DMS79 treated with DMSO at 0.1 percent for 48 hours (cell line): ENCODE measurements around the gene ADRM1.

ENCODE experiments used
- DNase-seq: peaks from one replicate; lab custom pipeline; 2025; lab: John Stamatoyannopoulos, UW

The ADRM1 gene

DNA sequence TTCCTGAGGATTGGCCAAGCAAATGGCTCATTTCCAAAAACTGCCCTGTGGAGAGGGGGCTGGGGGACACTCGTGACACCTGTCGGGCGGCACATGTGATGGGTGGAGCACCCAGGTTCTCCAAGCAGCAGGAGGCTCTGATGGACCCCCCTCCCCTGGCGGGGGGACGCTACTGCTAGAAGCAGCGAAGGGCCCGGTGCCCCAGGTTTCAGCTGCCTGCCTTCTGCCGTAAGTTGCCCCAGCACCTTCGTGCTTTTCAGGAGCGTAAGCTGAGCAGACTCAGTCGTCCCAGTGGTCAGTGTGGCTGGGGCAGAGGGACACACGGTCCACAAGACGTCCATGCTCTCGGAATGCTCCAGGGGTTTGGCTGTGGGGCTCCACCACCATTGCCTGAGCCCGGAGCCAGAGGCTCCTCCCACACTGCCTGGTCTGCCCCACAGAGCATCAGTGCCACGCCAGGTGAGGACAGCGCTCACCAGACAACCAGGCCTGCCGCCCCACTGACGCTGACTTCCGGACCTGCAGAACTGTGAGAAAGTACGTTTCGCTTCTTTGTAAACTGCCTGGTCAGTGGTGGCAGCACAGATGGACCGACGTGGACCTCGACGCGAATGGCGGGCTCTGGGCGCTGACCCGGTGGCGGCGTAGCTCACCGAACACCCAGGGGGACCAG, 4.1 kb upstream of the ADRM1 start:
- no peak for DNase-seq

DNA sequence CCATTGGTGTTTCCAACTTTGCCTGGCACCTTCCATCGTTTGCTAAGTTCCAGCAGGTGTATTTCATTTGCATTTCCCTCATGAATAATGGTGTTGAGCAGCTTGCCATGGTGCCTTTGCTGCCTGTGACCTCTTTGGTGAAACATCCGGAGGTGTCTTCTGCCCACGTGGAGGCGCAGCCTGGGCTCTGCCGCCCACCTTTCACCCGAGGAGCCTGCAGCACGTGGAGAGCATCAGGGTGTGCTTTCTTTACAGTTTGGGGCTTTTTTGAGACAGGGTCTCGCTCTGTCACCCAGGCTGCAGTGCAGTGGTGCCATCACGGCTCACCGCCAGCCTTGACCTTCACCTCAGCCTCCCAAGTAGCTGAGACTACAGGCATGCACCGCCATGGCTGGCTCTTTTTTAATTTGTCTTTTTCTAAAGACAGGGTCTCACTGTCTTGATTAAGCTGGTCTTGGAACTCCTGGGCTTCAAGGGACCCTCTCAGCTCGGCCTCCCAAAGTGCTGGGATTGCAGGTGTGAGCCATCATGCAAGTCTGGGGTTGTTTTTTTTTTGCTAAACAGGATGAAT, 3.0 kb upstream of the ADRM1 start:
- DNase-seq: no peak

DNA sequence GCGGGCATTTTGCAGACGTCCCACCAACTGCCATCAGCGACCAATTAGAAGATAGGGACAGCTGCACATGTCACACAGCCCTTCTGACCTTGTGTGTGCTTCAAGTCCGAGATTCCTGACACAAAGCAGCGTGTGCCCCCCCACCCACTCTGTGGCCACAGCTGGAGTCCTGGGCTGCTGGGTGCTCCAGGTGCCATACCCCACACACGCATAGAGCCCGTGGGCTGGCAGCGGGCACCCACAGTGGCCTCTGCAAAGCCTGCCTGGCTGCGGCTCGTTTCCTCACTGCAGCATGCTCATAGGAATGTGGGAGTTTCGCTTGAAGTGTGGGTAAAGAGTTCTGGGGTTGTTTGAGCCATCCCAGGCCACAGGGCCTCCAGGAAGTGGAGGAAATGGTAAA, 2.5 kb upstream of the ADRM1 start:
- no peak for DNase-seq

DNA sequence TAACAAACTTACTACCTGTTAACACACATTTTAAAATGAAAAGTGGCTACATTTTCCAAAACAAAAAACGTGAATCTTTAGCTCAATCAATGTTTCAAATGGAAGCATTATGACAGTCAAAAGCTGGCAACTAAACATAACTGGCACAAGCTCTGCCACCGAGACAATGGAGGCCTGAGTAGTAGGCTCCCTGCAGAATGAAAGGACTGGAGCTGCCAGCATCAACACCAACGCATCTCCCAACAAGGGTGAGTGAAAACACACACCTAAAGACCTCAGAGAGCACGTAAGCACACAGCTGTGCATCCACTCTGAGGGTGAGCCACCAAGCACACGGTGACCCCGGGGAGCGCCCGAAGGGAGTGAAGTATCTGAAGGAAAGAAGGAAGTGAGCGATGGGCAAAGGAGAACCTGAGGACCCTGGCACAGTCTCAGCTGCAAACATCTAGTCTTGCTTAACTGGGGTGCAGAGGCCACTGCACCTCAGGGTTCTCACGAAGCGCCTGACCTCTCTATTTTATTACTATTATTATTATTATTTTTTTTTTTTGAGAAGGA, 1.6 kb upstream of the ADRM1 start:
- no peak for DNase-seq

DNA sequence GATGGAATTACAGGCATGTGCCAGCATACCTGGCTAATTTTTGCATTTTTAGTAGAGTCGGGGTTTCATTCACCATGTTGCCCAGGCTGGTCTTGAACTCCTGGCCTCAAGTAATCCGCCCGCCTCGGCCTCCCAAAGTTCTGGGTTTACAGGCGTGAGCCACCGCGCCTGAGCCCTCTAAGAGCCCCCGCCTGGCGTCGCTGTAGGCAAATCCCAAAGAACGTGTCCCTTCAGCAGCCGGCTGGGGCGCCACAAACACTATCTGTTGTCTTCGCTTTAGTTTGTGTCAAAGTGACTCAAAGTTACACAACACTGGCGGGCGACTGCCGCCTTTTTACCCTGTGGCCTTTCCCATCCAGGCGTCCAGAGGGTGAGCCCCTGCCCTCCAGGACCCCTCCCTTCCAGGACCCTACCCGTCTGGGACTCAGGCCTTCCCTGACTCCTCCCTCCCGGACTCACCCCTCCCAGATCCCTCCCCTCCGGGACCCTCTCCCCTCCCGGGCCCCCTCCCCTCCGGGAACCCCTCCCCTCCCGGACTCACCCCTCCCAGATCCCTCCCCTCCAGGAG, 940 bp upstream of the ADRM1 start:
- no peak for DNase-seq

DNA sequence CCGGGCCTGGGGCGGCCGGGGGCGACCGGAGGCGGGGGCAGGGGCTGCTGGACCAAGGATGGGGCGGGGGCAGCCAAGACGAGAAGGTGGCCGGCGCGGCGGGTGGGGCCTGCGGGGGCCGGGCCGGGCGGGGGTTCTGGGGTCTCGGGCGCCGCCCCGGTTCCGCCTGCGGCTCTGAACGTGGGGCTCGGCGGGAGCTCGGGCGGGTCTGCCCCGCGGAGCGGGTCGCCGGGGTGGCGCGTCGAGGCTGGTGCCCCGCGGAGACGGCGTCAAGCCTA, 204 bp downstream of the ADRM1 start:
- DNase-seq: no peak

DNA sequence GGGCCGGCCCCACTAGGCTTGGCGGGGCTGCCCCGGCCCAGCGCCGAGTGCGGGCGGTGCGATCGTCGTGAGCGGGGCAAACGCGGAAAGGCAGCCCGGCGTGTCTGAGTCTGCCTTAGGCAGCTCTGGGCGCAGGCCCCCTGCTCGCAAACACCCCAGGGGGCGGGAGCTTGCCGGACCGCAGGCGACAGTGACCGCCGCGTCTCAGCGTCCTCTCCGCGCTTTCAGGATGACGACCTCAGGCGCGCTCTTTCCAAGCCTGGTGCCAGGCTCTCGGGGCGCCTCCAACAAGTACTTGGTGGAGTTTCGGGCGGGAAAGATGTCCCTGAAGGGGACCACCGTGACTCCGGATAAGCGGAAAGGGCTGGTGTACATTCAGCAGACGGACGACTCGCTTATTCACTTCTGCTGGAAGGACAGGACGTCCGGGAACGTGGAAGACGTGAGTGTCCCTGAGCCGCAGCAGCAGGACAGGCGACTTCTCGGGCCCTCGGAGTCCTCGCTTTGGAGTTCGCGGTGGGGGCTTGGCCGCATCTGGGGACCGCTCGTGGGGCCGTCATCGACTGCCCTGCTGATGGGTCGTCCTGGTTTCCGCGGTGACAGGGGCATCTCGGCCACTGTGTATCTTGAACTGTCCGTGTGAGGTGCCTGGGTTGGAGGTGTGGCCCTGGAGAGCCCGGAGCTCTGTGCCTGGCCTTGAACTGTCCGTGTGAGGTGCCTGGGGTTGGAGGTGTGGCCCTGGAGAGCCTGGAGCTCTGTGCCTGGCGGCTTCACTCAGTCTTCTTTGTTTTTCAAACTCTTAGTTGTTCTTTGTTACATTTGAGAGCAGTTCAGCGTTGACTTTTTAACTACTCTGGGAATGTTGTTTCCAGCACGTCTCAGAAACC, 786 bp downstream of the ADRM1 start:
- no peak for DNase-seq

DNA sequence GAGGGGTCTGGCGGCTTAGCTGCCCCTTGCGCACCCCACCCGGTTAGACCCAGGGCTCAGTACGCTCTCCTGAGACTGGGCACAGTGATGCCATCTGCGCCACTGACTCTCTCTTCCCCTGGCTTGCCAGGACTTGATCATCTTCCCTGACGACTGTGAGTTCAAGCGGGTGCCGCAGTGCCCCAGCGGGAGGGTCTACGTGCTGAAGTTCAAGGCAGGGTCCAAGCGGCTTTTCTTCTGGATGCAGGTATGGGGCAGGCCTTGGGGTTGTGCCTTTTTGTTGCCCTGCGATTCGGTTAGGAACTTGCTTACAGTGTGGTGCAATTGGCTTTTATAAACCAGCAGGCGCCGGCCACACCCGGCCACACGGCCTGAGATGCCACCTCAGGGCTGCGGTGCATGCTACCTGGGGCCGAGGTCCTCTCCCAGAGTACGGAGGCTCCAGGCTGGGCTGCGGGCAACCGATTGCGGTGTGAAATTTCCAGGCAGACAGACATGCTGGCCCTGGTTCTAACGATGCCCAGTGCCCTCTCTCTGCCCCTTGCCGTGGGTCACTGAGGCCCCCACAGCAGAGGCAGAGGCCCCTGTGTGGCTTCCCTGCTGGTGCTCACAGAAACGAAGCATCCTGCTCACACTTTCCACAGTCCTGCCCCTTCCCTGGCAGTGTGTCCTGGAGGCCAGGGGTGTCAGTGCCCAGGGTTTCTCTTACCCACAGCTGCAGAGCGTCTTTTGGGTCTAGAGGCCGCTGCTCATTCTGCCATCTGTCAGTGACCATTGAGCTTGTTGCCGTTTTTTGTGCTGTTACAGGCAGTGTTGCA, 1.7 kb downstream of the ADRM1 start:
- DNase-seq: no peak

DNA sequence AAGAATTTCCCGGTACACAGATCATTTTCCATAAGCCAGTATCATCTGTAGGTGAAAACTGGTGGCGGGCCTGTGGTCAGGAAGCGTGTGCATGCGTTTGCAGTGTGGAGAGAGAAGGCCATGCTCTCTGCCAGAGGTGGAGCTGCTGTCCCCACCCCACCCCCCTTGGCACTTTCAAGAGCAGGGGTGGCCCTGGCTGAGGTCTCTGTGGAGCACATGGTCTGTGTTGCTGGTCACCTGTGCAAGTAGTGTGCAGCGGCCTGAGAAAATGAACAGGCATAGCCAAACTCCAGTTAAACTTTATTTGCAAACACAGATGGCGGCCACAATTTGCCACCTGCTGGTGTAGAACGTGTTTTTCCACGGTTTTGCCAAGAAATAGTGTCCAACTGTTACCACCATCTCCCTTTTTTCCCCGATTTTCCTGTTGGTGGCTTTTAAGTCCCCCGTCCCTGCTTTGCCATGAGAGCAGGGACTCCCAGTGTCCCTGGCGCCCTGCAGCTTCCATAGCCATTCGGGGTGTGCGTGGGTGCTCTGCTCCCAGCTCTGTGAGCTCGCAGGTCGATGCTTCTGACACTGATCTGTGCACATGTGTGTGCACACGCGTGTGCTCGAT, 2.5 kb downstream of the ADRM1 start:
- no peak for DNase-seq

DNA sequence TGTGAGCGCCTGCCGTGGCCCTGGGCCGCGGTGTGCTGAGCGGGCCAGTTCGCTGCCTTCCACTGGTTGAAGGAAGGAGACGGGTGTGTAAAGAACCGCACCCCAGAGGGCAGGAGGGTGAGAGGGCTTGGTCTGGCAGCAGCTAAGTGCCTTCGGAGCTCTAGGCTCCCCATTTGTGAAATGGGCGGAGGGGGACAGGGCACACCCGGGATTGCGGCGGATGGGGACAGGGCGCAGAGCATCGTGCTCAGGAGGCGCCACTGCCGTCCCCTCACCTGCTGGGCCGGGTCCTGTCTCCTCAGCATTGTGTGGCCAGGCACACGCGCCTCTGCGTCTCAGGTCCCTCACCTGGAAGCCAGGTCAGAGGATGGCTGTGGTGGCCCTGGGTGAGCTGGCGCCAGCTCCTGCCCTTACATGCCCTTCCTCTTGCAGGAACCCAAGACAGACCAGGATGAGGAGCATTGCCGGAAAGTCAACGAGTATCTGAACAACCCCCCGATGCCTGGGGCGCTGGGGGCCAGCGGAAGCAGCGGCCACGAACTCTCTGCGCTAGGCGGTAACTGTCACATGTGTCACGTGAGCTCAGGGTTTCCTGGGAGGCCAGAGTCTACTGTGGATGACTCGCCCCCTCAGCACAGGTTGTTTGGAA, 3.1 kb downstream of the ADRM1 start:
- no peak for DNase-seq

DNA sequence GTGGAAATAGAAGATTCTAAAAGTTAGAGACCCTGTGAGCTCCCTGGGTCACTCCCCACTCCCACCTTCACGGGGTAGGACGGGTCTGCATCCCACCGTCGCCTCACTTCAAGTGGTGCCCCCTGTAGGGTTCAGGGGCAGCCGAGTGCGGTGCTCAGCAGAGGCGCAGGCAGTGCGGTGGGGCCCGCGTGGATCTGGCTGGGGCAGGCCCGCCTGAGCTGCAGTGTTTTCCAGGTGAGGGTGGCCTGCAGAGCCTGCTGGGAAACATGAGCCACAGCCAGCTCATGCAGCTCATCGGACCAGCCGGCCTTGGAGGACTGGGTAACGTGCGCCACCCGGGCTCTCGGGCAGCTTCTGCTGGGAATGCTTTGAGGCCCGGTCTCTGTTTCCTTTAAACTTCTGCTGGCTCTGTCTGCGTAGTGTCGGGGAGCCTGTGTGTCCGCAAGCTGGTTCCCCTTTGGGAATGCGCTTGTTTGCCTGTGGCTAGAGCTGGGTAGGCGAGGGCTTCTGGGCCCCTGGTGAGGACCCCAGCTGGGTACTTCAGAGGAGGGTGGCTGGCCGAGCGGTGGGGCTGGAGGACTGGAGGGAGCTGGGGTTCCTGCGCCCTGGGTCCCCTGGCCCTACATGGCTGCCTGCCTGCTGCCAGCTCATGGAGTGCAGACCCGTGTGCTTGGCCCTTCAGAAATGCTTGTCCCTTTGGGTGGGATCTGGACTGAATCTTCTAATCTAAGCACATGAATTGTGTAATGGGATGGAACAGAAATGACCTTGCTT, 3.8 kb downstream of the ADRM1 start:
- DNase-seq: no peak

DNA sequence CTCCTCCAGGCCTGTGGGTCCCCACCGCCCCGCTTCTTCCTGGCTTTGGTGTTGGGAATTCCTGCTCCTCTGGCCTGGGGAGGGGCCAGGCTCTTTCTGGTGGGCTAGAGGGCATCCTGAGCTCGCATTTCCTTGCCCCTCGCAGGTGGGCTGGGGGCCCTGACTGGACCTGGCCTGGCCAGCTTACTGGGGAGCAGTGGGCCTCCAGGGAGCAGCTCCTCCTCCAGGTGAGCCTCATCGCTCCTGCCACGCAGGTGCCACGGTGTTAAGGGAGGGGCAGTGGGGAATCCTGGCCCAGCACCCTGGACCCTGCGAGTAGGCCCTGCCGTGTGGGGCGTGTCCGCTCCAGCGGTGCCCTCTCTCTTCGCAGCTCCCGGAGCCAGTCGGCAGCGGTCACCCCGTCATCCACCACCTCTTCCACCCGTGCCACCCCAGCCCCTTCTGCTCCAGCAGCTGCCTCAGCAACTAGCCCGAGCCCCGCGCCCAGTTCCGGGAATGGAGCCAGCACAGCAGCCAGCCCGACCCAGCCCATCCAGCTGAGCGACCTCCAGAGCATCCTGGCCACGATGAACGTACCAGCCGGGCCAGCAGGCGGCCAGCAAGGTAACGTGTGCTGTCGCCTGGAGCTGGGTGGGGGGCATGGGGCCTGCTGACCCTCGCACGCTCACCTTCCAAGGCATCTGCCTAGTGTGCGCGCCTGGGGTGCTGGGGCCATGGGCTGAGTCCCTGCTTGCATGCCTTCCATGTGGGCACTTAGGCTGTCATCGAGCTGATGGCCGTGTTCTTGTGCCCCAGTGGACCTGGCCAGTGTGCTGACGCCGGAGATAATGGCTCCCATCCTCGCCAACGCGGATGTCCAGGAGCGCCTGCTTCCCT, 4.7 kb downstream of the ADRM1 start:
- no peak for DNase-seq

DNA sequence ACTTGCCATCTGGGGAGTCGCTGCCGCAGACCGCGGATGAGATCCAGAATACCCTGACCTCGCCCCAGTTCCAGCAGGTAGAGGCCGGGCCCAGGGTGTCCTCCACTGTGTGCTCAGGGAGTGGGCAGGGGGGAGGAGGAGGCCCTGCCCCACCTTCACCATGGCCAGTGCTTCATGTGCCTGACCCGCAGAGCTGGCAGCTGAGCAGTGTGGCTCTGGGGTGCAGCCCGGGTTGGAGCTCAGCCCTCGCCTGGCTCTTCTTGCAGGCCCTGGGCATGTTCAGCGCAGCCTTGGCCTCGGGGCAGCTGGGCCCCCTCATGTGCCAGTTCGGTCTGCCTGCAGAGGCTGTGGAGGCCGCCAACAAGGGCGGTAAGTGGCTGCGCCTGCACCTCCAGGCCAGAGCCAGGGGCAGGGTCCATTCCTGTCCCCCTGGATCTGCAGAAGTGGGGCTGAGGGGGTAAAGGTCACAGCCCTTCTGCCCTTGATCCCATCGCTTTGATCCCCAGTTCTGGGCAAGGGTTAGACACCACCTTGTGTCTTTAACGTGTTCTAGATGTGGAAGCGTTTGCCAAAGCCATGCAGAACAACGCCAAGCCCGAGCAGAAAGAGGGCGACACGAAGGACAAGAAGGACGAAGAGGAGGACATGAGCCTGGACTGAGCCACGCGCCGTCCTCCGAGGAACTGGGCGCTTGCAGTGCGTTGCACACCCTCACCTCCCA, 5.5 kb downstream of the ADRM1 start:
- DNase-seq: no peak

DNA sequence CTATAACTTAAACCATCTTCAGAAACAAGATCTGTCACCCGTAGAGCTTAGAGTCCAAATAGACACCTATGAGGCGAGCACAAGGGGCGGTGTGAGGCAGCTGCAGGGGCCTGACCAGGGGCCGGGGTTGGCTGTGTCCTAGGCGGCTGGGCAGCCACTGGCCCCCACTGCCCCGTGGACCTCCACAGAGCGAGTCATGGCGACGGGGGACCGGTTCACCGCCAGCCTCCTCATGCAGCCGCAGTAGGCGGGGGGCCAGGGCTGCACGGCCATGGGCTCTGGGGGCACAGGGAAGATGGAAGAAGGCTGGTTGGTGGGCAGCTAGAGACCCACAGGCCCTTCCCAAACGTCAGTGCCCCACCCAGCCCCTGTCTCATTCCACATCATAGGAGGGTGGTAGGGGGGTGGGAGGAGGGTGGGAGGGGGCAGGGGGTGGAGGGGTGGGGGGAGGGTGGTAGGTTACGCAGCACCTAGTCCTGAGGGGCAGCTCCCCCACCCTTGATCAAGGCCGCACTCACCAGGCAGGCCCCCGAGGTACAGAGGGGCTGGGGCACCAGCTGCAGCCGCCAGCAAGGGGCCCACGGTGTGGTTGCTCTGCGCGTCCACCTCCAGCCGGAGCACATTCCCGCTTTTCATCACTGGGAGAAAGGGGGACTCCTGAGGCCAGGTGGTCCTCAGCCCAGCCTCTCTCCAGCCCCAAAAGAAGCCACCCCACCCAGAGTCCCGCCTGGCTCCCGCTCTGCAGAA, 6.6 kb downstream of the ADRM1 start:
- DNase-seq: no peak

DNA sequence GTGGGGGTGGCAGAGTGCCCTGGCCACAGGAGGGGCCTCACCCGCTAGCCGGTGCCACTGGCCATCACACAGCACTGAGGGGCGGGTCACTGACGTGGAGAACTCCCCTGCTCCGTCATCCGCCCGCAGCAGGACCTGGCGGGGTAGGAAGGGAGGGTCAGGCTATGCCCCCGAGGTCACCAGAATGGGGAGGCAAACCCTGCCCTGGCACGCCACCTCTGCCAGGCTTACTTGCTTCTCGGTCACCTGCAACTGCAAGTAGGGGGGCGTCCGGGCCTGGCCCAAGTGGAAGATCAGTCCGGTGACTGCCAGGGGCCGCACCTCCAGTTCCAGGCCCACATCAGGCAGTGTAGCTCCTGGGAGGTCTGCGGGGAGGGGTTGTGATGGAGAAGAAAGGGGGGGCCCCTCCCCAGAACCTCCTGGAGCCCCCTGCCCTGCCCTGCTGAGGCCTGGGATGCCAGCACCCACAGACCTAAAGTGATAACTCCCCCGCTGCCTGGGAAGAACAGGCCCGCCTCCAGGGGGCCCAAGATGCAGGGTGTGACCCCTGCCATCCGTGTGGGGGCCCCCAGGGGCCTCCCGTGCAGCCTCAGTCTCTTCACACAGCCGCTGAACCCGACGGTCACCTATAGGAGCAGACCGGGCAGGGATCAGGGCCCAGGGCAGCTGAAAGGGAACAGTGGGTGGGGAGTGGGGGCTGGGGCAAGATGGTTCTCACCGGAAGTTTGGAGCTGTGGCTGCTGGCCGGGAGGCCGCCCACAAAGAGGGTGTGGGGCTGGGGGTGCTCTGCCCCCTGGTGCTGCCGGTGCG, 7.4 kb downstream of the ADRM1 start:
- no peak for DNase-seq

DNA sequence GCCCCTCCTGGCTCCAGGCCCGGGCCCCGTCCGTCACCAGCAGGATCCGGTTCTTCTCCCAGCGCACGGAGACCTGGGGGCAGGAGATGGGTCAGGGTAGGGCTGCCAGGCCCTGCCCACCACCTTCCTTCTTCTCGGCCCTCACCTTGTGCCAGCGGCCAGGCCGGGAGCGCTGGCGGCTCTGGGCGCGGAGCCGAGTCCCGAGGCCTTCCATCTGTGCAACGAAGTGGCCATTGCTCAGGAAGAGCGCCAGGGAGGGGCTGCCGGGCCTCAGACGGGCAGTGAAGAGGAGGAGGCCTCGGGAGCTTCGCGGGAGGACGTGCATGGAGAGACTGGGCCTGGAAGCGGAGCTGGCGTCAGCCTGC, 7.9 kb downstream of the ADRM1 start:
- DNase-seq: no peak

DNA sequence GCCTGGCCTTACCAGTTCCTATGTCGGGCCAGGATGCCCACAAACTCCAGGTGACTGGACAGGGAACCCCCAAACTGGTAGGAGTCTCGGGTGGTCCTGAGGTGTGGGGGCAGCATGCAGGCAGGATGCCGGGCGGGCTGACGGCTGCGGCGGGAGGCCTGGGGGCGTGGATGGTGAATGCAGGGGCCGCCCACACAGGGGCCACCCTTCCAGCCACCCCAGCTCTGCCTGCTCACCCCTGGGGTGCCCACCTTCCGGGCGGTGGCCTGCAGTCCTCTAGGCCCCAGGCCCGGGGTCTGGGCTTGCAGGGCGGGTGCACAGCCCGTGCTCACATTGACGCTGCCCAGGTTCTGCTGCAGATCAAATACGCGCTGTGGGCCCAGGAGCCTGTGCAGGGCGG, 8.4 kb downstream of the ADRM1 start:
- DNase-seq: no peak
